CD4-positive, alpha-beta T cell (primary cell): ENCODE data around the gene MPPED2. TPM values are rescaled to one million over a fixed set of nuclear protein-coding genes. Genes with fewer than 3 reads are reported as not detected.

Experiments
- ATAC-seq: fragments of 200-7000 bp; cut with Tn5 transposase; one replicate; pipeline ENCODE4 v1.10.0; 2022; ENCODE audit warnings: mild to moderate bottlenecking; ENCODE audit not compliant: poor library complexity
- CTCF ChIA-PET: fragments of 350-600 bp; sonication (Branson Sonifier 250); formaldehyde crosslinking; loops from one replicate; lab custom pipeline; 2021; ENCODE audit warnings: antibody characterized with exemption, inconsistent platforms; lab: Charles Lee
- POLR2A ChIA-PET: fragments of 350-600 bp; sonication (Branson Sonifier 250); formaldehyde crosslinking; loops from one replicate; lab custom pipeline; 2021; ENCODE audit warnings: antibody characterized with exemption, inconsistent platforms; lab: Charles Lee
- DNase-seq, 14 experiments: peaks; one replicate each; pipeline ENCODE4 v3.0.0-alpha.2; 2013 to 2020; ENCODE audit warnings: mixed read lengths in 2 of 14
- H3K27ac ChIP-seq, 2 donors: one replicate each; pipeline versions ENCODE4 v1.5.1 to v1.7.0; 2013; ENCODE audit warnings: low read length in 2 of 2, low read depth in 1 of 2, mild to moderate bottlenecking in 1 of 2
- H3K27me3 ChIP-seq, 2 experiments: 1 replicate in 1 of 2; 2 replicates in 1 of 2; pipeline versions ENCODE4 v1.6.1 to v1.7.0; 2013; ENCODE audit warnings: low read length in 2 of 2, control low read depth in 1 of 2, mild to moderate bottlenecking in 1 of 2, moderate library complexity in 1 of 2; ENCODE audit not compliant: insufficient read depth in 2 of 2, control insufficient read depth in 1 of 2
- H3K36me3 ChIP-seq: one replicate; pipeline ENCODE4 v1.6.1; 2013; ENCODE audit warnings: low read length, control low read depth; ENCODE audit not compliant: insufficient read depth
- H3K4me1 ChIP-seq: one replicate; pipeline ENCODE4 v1.6.1; 2013; ENCODE audit warnings: low read length, control low read depth; ENCODE audit not compliant: insufficient read depth
- H3K4me3 ChIP-seq: one replicate; pipeline ENCODE4 v1.5.1; 2013; ENCODE audit warnings: mild to moderate bottlenecking, low read length, moderate library complexity
- H3K9me3 ChIP-seq, 2 experiments: 1 replicate in 1 of 2; 2 replicates in 1 of 2; pipeline versions ENCODE4 v1.6.1 to v1.7.0; 2013; ENCODE audit warnings: low read length in 2 of 2, mild to moderate bottlenecking in 2 of 2, control low read depth in 1 of 2, moderate library complexity in 1 of 2; ENCODE audit not compliant: control insufficient read depth in 1 of 2, insufficient read depth in 1 of 2
- H3K27ac Mint-ChIP-seq: one replicate; pipeline ENCODE4 v1.8.0; 2020; ENCODE audit warnings: mixed read lengths
- H3K27me3 Mint-ChIP-seq: one replicate; pipeline ENCODE4 v1.8.0; 2021; ENCODE audit warnings: mixed read lengths
- H3K36me3 Mint-ChIP-seq: one replicate; pipeline ENCODE4 v1.8.0; 2021; ENCODE audit warnings: low read depth, mixed read lengths
- H3K4me1 Mint-ChIP-seq: one replicate; pipeline ENCODE4 v1.8.0; 2021; ENCODE audit warnings: low read depth, mixed read lengths
- H3K4me3 Mint-ChIP-seq: one replicate; pipeline ENCODE4 v1.8.0; 2020; ENCODE audit warnings: mild to moderate bottlenecking, mixed read lengths
- H3K9me3 Mint-ChIP-seq: one replicate; pipeline ENCODE4 v1.8.0; 2020; ENCODE audit warnings: mixed read lengths
- intact Hi-C, 2 experiments: fragments of 100-400 bp; cut with DNase I in 1 of 2; cut with micrococcal nuclease in 1 of 2; formaldehyde crosslinking; loops; one replicate each; pipeline versions ENCODE4 v1.15.1 to v1.9.0; 2023 to 2025; cut with DNase I, micrococcal nuclease
- total RNA-seq, 174 experiments: library from RNA in 2 of 174; stranded (reverse) in 2 of 174; gene quantifications; one replicate each; pipeline ENCODE4 v1.2.3 and lab custom pipeline; 2021 to 2026
- TF ChIP-seq, protein P1 (sequence below): fragments of 200-600 bp; IDR thresholded peaks from one replicate; pipeline ENCODE4 v1.8.0; 2022; ENCODE audit warnings: antibody characterized with exemption, mild to moderate bottlenecking

MPPED2 gene
- total RNA-seq, 2 experiments from 2014 or later = 0.96 to 1.7 TPM

DNA sequence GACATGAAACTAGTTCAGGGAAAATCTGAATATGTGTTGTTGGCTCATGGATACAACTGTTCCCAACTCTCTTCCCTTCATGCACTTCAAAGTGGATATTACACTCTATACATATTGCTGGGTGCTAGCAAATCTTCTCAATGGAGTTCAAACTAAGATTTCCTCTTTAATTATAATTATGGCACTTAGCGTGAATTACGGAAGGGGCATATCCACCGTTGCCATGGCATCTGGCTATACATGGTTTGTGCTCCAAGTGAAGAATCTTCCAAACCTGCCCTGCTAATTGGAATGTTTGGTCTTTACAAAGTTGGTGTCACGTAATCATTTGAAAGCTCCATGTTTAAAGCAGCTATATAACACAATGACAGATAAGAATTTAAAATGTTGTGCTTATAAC is 5.6 kb downstream of the MPPED2 start:
- Mint-ChIP-seq H3K27ac (no peak overlapping the region), H3K4me1 (peaks cover 18% of the 10 kb centered on the region), H3K9me3 (no peaks in the 10 kb centered on the region), H3K4me3 (no peak overlapping the region), H3K27me3 (peaks cover 31% of the 10 kb centered on the region), H3K36me3 (no peaks in the 10 kb centered on the region)
- H3K27ac ChIP-seq = no peak overlapping the region
- intact Hi-C loops = no loop called here
- ATAC-seq = no peak
- TF ChIP-seq, protein P1, sequence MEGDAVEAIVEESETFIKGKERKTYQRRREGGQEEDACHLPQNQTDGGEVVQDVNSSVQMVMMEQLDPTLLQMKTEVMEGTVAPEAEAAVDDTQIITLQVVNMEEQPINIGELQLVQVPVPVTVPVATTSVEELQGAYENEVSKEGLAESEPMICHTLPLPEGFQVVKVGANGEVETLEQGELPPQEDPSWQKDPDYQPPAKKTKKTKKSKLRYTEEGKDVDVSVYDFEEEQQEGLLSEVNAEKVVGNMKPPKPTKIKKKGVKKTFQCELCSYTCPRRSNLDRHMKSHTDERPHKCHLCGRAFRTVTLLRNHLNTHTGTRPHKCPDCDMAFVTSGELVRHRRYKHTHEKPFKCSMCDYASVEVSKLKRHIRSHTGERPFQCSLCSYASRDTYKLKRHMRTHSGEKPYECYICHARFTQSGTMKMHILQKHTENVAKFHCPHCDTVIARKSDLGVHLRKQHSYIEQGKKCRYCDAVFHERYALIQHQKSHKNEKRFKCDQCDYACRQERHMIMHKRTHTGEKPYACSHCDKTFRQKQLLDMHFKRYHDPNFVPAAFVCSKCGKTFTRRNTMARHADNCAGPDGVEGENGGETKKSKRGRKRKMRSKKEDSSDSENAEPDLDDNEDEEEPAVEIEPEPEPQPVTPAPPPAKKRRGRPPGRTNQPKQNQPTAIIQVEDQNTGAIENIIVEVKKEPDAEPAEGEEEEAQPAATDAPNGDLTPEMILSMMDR = no peak
- H3K36me3 ChIP-seq = no peaks in the 10 kb centered on the region
- DNase-seq = no peak
- ChIA-PET CTCF (no interaction called here), POLR2A (no interaction called here)
- H3K9me3 ChIP-seq = peaks cover 0 to 11% of the 10 kb centered on the region in 2 experiments
- H3K27me3 ChIP-seq = peaks cover 18 to 21% of the 10 kb centered on the region in 2 experiments
- no peak overlapping the region for H3K4me3 ChIP-seq
- no peaks in the 10 kb centered on the region for H3K4me1 ChIP-seq

DNA sequence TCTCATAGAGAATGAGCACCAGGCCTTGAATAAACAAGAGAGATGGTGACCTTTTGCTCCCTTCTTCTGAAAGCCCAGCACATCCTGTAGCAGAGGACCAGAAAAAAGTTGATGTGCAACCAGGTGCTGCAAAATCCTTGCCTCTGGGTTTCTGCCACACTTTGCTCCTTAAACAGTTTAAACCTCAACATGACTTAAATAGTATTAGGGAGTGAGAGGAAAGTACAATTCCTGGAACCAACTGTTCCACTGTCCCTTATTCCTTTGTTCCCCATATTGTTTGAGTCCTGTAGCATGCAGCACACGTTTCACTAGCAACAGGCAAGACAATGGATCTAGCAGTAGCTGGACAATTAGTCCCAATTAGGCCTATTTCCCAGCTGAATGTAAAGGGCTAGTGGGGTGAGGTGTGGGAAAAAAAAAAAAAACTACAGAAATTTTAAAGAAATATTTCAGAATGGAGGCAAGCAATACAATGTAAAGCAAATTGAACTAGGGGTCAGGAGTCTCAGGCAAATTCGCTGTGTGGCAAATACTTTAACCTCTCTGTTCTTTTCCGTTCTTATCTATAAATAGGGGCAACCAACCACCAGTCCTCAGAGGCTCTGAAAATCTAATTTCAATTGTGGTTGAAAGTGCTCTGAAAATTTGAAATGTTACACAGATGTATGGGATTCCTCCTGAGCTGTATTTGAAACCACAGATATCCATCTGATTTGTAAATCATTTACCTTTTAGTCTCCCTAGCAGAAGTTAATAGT is 6.6 kb downstream of the MPPED2 start:
- no peaks in the 10 kb centered on the region for H3K4me1 ChIP-seq
- TF ChIP-seq, protein P1 = no peak
- Mint-ChIP-seq H3K4me3 (no peak overlapping the region), H3K36me3 (no peaks in the 10 kb centered on the region), H3K27ac (no peak overlapping the region), H3K9me3 (no peaks in the 10 kb centered on the region), H3K4me1 (peaks cover 18% of the 10 kb centered on the region), H3K27me3 (peaks cover 27% of the 10 kb centered on the region)
- intact Hi-C loops = no loop called here
- peaks cover 0 to 10% of the 10 kb centered on the region in 2 experiments for H3K9me3 ChIP-seq
- ATAC-seq (no peak), DNase-seq (no peak)
- POLR2A ChIA-PET = no interaction called here
- CTCF ChIA-PET = interaction anchor here (0.7 kb wide), 1 partner anchor 1351 kb away, joined by 3 read pairs; no protein-coding TSS in a partner anchor
- H3K36me3 ChIP-seq = no peaks in the 10 kb centered on the region
- H3K27me3 ChIP-seq = peaks cover 8 to 16% of the 10 kb centered on the region in 2 experiments
- no peak overlapping the region for H3K4me3 ChIP-seq
- H3K27ac ChIP-seq = no peak overlapping the region

GRCh38 chr11:30578406-30578805 is 7.7 kb downstream of the MPPED2 start:
- no peaks in the 10 kb centered on the region for H3K36me3 Mint-ChIP-seq
- peaks cover 13% of the 10 kb centered on the region for H3K4me1 Mint-ChIP-seq
- TF ChIP-seq, protein P1 = no peak
- no peak overlapping the region for H3K27ac ChIP-seq
- peaks cover 19% of the 10 kb centered on the region for H3K27me3 Mint-ChIP-seq
- H3K27ac Mint-ChIP-seq = no peak overlapping the region
- no peaks in the 10 kb centered on the region for H3K9me3 Mint-ChIP-seq
- no peak overlapping the region for H3K4me3 ChIP-seq
- H3K36me3 ChIP-seq = no peaks in the 10 kb centered on the region
- no peak for ATAC-seq
- no peaks in the 10 kb centered on the region for H3K9me3 ChIP-seq
- H3K4me1 ChIP-seq = no peaks in the 10 kb centered on the region
- ChIA-PET POLR2A (no interaction called here), CTCF (no interaction called here)
- DNase-seq = no peak
- H3K27me3 ChIP-seq = peaks cover 0 to 5% of the 10 kb centered on the region in 2 experiments
- intact Hi-C loops = no loop called here
- no peak overlapping the region for H3K4me3 Mint-ChIP-seq
